Activated naive CD4-positive, alpha-beta T cell treated with anti-CD3 and anti-CD28 coated beads for 36 hours (primary cell): ENCODE results near the gene C12orf54. TPM values are rescaled to one million over a fixed set of nuclear protein-coding genes. Genes with fewer than 3 reads are reported as not detected.
A peak's percentile ranks its signal among the peaks of the same experiment; 100 is the strongest.
"Not testable (repeated sequence)": the region's sequence is repeated elsewhere in the genome, so short reads cannot be mapped to it uniquely, and the experiment has no call there.

Source experiments
- CTCF ChIA-PET: fragments of 350-600 bp; sonication (Branson Sonifier 250); formaldehyde crosslinking; loops from one replicate; lab custom pipeline; 2021; ENCODE audit warnings: antibody characterized with exemption; lab: Charles Lee
- DNase-seq: peaks from one replicate; pipeline ENCODE4 v3.0.0-alpha.2; 2020
- H3K27ac Mint-ChIP-seq: one replicate; pipeline ENCODE4 v1.8.0; 2021; ENCODE audit warnings: mild to moderate bottlenecking, mixed read lengths
- H3K27me3 Mint-ChIP-seq: one replicate; pipeline ENCODE4 v1.8.0; 2021; ENCODE audit warnings: low read depth, mixed read lengths
- H3K36me3 Mint-ChIP-seq: one replicate; pipeline ENCODE4 v1.8.0; 2021; ENCODE audit warnings: low read depth, mixed read lengths
- H3K4me1 Mint-ChIP-seq: one replicate; pipeline ENCODE4 v1.8.0; 2021; ENCODE audit warnings: low read depth, mixed read lengths
- H3K4me3 Mint-ChIP-seq: one replicate; pipeline ENCODE4 v1.8.0; 2021; ENCODE audit warnings: mild to moderate bottlenecking, moderate library complexity, mixed read lengths
- H3K9me3 Mint-ChIP-seq: one replicate; pipeline ENCODE4 v1.8.0; 2021; ENCODE audit warnings: mixed read lengths
- intact Hi-C: fragments of 100-400 bp; cut with micrococcal nuclease; formaldehyde crosslinking; loops from one replicate; pipeline ENCODE4 v1.15.1; 2023
- total RNA-seq, 2 experiments: library from RNA; stranded (reverse); gene quantifications; one replicate each; pipeline ENCODE4 v1.2.3, GENCODE V29; 2021

The C12orf54 gene
- total RNA-seq = not detected

GRCh38 chr12:48482198-48482597 lies at the start of gene C12orf54:
TSS of gene C12orf54 (plus strand) at chr12:48482498. CDS start at chr12:48483297, 799 bp downstream.
- intact Hi-C loops = no loop called here

DNA sequence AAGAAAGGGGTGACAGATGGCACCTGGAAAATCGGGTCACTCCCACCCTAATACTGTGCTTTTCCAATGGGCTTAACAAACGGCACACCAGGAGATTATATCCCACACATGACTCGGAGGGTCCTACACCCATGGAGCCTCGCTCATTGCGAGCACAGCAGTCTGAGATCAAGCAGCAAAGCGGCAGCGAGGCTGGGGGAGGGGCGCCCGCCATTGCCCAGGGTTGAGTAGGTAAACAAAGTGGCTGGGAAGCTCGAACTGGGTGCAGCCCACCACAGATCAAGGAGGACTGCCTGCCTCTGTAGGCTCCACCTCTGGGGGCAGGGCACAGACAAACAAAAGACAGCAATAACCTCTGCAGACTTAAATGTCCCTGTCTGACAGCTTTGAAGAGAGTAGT lies 48.3 kb upstream of the C12orf54 start:
- intact Hi-C loops, CTCF ChIA-PET, DNase-seq, H3K27me3 Mint-ChIP-seq, H3K27ac Mint-ChIP-seq, H3K4me1 Mint-ChIP-seq, H3K9me3 Mint-ChIP-seq, H3K36me3 Mint-ChIP-seq, H3K4me3 Mint-ChIP-seq: not testable (repeated sequence)

More at GRCh38 chr12:48482198-48482597, at the start of gene C12orf54:
- H3K4me1 Mint-ChIP-seq = no peaks in the 10 kb centered on the region
- H3K36me3 Mint-ChIP-seq = no peaks in the 10 kb centered on the region
- no peak within 1 kb of the TSS for H3K27ac Mint-ChIP-seq
- no peak for DNase-seq
- CTCF ChIA-PET = no interaction called here
- H3K27me3 Mint-ChIP-seq = no peaks in the 10 kb centered on the region
- H3K4me3 Mint-ChIP-seq = no peak within 1 kb of the TSS
- peaks cover 7% of the 10 kb centered on the region for H3K9me3 Mint-ChIP-seq

DNA sequence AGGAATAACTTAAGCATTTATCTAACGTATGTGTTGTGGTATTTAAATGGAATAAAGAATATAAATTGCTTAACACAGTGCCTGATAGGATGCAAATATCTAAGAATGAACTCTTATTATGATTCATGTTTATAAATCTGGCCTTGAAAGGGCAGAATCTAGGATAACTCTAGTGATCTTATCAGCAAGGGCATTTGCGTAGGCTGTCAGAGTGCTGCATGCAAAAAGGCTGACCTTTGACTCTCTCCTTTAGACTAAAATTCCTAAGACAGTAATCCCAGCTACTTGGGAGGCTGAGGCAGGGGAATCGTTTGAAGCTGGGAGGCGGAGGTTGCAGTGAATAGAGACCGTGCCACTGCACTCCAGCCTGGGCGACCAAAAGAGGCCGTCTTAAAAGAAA lies 41.2 kb upstream of the C12orf54 start:
- Mint-ChIP-seq H3K4me3 (no peak overlapping the region), H3K36me3 (no peaks in the 10 kb centered on the region), H3K4me1 (peaks cover 11% of the 10 kb centered on the region), H3K9me3 (no peaks in the 10 kb centered on the region), H3K27ac (no peak overlapping the region), H3K27me3 (no peaks in the 10 kb centered on the region)
- CTCF ChIA-PET = no interaction called here
- intact Hi-C loops = no loop called here
- DNase-seq = no peak

- no peak overlapping the region for H3K27ac Mint-ChIP-seq
- no peaks in the 10 kb centered on the region for H3K27me3 Mint-ChIP-seq
- H3K4me3 Mint-ChIP-seq = no peak overlapping the region
- H3K4me1 Mint-ChIP-seq = peaks cover 20% of the 10 kb centered on the region
- CTCF ChIA-PET = no interaction called here
- H3K9me3 Mint-ChIP-seq = no peaks in the 10 kb centered on the region
- no peak for DNase-seq
- no peaks in the 10 kb centered on the region for H3K36me3 Mint-ChIP-seq
- intact Hi-C loops = no loop called here
These were observed 40.0 kb upstream of the C12orf54 start for GRCh38 chr12:48442179-48442847.

- H3K36me3 Mint-ChIP-seq = no peaks in the 10 kb centered on the region
- peaks cover 4% of the 10 kb centered on the region for H3K9me3 Mint-ChIP-seq
- intact Hi-C loops = no loop called here
- CTCF ChIA-PET = interaction anchor here (0.6 to 1.0 kb wide), 3 partner anchors 170 to 1503 kb away, joined by 3 to 4 read pairs (median 3); no protein-coding TSS in a partner anchor
- H3K27me3 Mint-ChIP-seq = no peaks in the 10 kb centered on the region
- peaks cover 20% of the 10 kb centered on the region for H3K4me1 Mint-ChIP-seq
- H3K4me3 Mint-ChIP-seq = no peak overlapping the region
- no peak for DNase-seq
- no peak overlapping the region for H3K27ac Mint-ChIP-seq
These were observed 36.8 kb upstream of the C12orf54 start for GRCh38 chr12:48445538-48445937.

DNA sequence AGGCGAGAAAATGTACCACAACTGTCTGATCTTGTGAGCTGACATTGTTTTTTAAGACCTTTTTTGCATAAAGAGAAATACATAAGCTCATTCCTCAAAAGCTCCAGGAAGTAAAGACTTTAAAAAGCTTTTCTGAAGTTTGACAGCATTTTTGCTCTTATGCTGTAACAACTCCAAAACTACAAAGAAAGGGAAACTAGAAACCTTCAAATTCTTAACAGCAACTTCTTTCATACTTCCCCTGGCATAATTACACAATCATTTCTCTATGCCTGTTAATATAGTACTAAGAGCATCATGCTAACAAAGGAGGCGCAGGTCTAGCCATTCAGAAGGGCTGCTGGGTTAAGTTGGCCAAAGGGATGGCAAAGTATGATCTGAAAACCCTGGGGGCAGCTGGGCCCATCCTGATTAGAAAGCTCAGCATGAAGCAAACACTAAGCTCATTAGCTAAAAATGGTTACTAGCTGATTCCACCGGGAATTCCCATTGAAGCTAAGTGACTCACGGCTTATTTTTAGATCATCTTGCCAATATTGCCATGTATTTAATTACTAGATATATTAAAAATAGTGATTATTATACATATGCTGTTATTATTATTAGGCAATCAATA lies 36.0 kb upstream of the C12orf54 start:
- no peak overlapping the region for H3K4me3 Mint-ChIP-seq
- DNase-seq = peak; percentile 6
- CTCF ChIA-PET = interaction anchor here (0.6 to 1.6 kb wide), 4 partner anchors 169 to 1504 kb away, joined by 3 to 4 read pairs (median 3); no protein-coding TSS in a partner anchor
- H3K9me3 Mint-ChIP-seq = peaks cover 4% of the 10 kb centered on the region
- H3K27ac Mint-ChIP-seq = no peak overlapping the region
- H3K36me3 Mint-ChIP-seq = no peaks in the 10 kb centered on the region
- peaks cover 20% of the 10 kb centered on the region for H3K4me1 Mint-ChIP-seq
- H3K27me3 Mint-ChIP-seq = no peaks in the 10 kb centered on the region
- intact Hi-C loops = loop anchor here (2.0 kb wide), 1 partner anchor 67 kb away; no protein-coding TSS in a partner anchor

- Mint-ChIP-seq H3K4me1 (peaks cover 20% of the 10 kb centered on the region), H3K9me3 (peaks cover 4% of the 10 kb centered on the region), H3K27me3 (no peaks in the 10 kb centered on the region), H3K4me3 (no peak overlapping the region), H3K27ac (no peak overlapping the region), H3K36me3 (no peaks in the 10 kb centered on the region)
- DNase-seq = no peak
- CTCF ChIA-PET = interaction anchor here (1.6 kb wide), 1 partner anchor 170 kb away, joined by 5 read pairs; no protein-coding TSS in a partner anchor
- intact Hi-C loops = loop anchor here (2.0 kb wide), 1 partner anchor 65 kb away; no protein-coding TSS in a partner anchor
These were observed 34.5 kb upstream of the C12orf54 start for GRCh38 chr12:48447755-48448154.

GRCh38 chr12:48451372-48451771 lies 30.9 kb upstream of the C12orf54 start:
- CTCF ChIA-PET = no interaction called here
- Mint-ChIP-seq H3K27me3 (no peaks in the 10 kb centered on the region), H3K9me3 (peaks cover 4% of the 10 kb centered on the region), H3K4me3 (no peak overlapping the region), H3K4me1 (peaks cover 6% of the 10 kb centered on the region), H3K27ac (no peak overlapping the region), H3K36me3 (no peaks in the 10 kb centered on the region)
- intact Hi-C loops = no loop called here
- no peak for DNase-seq

DNA sequence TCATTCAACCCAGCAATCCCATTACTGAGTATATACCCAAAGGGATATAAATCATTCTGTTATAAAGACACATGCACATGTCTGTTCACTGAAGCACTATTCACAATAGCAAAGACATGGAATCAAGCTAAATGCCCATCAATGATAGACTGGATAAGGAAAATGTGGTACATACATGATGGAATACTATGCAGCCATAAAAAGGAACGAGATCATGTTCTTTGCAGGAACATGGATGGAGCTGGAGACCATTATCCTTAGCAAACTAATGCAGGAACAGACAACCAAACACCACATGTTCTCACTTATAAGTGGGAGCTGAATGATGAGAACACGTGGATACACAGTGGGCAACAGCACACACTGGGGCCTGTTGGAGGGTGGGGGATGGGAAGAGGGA lies 29.3 kb upstream of the C12orf54 start:
- H3K4me3 Mint-ChIP-seq, H3K27ac Mint-ChIP-seq, H3K9me3 Mint-ChIP-seq, intact Hi-C loops, DNase-seq, H3K27me3 Mint-ChIP-seq, H3K4me1 Mint-ChIP-seq, H3K36me3 Mint-ChIP-seq: not testable (repeated sequence)
- CTCF ChIA-PET = interaction anchor here (0.7 to 1.2 kb wide), 2 partner anchors 89 to 165 kb away, joined by 3 to 5 read pairs; no protein-coding TSS in a partner anchor

GRCh38 chr12:48454667-48455066 lies 27.6 kb upstream of the C12orf54 start:
- intact Hi-C loops = loop anchor here (1.0 kb wide), 2 partner anchors 168 to 265 kb away; no protein-coding TSS in a partner anchor
- H3K4me3 Mint-ChIP-seq = no peak overlapping the region
- H3K27ac Mint-ChIP-seq = no peak overlapping the region
- CTCF ChIA-PET = interaction anchor here (0.8 kb wide), 2 partner anchors 87 to 164 kb away, joined by 3 read pairs; no protein-coding TSS in a partner anchor
- peak; percentile 7 for DNase-seq
- no peaks in the 10 kb centered on the region for H3K4me1 Mint-ChIP-seq
- H3K36me3 Mint-ChIP-seq = no peaks in the 10 kb centered on the region
- H3K9me3 Mint-ChIP-seq = peaks cover 2% of the 10 kb centered on the region
- H3K27me3 Mint-ChIP-seq = peaks cover 7% of the 10 kb centered on the region

GRCh38 chr12:48455116-48455515 lies 27.2 kb upstream of the C12orf54 start:
- Mint-ChIP-seq H3K27me3 (peaks cover 7% of the 10 kb centered on the region), H3K4me3 (no peak overlapping the region), H3K4me1 (no peaks in the 10 kb centered on the region), H3K9me3 (no peaks in the 10 kb centered on the region), H3K27ac (no peak overlapping the region), H3K36me3 (no peaks in the 10 kb centered on the region)
- DNase-seq = no peak
- CTCF ChIA-PET = interaction anchor here (0.8 to 1.5 kb wide), 3 partner anchors 79 to 163 kb away, joined by 3 read pairs; no protein-coding TSS in a partner anchor
- intact Hi-C loops = no loop called here

- H3K4me1 Mint-ChIP-seq = no peaks in the 10 kb centered on the region
- no peak for DNase-seq
- H3K4me3 Mint-ChIP-seq = no peak overlapping the region
- peaks cover 7% of the 10 kb centered on the region for H3K27me3 Mint-ChIP-seq
- no peak overlapping the region for H3K27ac Mint-ChIP-seq
- H3K9me3 Mint-ChIP-seq = no peaks in the 10 kb centered on the region
- CTCF ChIA-PET = no interaction called here
- no peaks in the 10 kb centered on the region for H3K36me3 Mint-ChIP-seq
- intact Hi-C loops = no loop called here
These were observed 23.0 kb upstream of the C12orf54 start for GRCh38 chr12:48459259-48459658.
